IMR-90 (cell line): ENCODE data around the gene GBF1. TPM values are rescaled to one million over a fixed set of nuclear protein-coding genes. Genes with fewer than 3 reads are reported as not detected.

ENCODE experiments used
- ATAC-seq: fragments of 200-7000 bp; cut with Tn5 transposase; 2 replicates; pipeline ENCODE4 v1.9.1; 2020; ENCODE audit warnings: low read depth, mild to moderate bottlenecking, moderate library complexity
- BruUV-seq: library from RNA; stranded (reverse); fragments of 400-500 nt; replicated peaks from 2 replicates; lab custom pipeline; 2021; lab: Mats Ljungman, UMichigan
- CTCF ChIA-PET: fragments of 300-600 bp; formaldehyde crosslinking; extraction: SDS; loops from one replicate; lab custom pipeline; 2021; ENCODE audit warnings: antibody characterized with exemption; lab: Yijun Ruan, JAX
- POLR2A ChIA-PET: fragments of 300-600 bp; sonication (Branson Sonifier 250); formaldehyde crosslinking; loops from one replicate; lab custom pipeline; 2022; ENCODE audit warnings: antibody characterized with exemption; ENCODE audit not compliant: unreplicated experiment; lab: Charles Lee
- DNase-seq: peaks from one replicate; pipeline ENCODE4 v3.0.0; 2013
- H2AFZ ChIP-seq: replicated peaks from 2 replicates; pipeline ENCODE3; 2013; ENCODE audit warnings: low read length, mild to moderate bottlenecking; ENCODE audit not compliant: poor library complexity
- H2AK5ac ChIP-seq: 2 replicates; pipeline ENCODE4 v1.6.1; 2013; ENCODE audit warnings: low read depth, low read length, inconsistent platforms
- H2AK9ac ChIP-seq: replicated peaks from 2 replicates; pipeline ENCODE3; 2013; ENCODE audit warnings: mild to moderate bottlenecking, low read depth, low read length, moderate library complexity; ENCODE audit not compliant: poor library complexity
- H2BK120ac ChIP-seq: 2 replicates; pipeline ENCODE4 v1.6.1; 2013; ENCODE audit warnings: low read depth, low read length, inconsistent platforms
- H2BK15ac ChIP-seq: 3 replicates; pipeline ENCODE4 v1.6.1; 2013; ENCODE audit warnings: low read depth, low read length, inconsistent platforms
- H2BK20ac ChIP-seq: 2 replicates; pipeline ENCODE4 v1.6.1; 2013; ENCODE audit warnings: low read depth, mild to moderate bottlenecking, inconsistent platforms, low read length, moderate library complexity
- H2BK5ac ChIP-seq: 2 replicates; pipeline ENCODE4 v1.6.1; 2013; ENCODE audit warnings: mild to moderate bottlenecking, low read depth, low read length, inconsistent platforms; ENCODE audit not compliant: poor library complexity, severe bottlenecking
- H3K14ac ChIP-seq: replicated peaks from 2 replicates; pipeline ENCODE4 v1.6.1; 2013; ENCODE audit warnings: low read depth, low read length, inconsistent platforms
- H3K18ac ChIP-seq: 2 replicates; pipeline ENCODE4 v1.6.1; 2013; ENCODE audit warnings: low read depth, low read length, control low read depth
- H3K23ac ChIP-seq: 2 replicates; pipeline ENCODE4 v1.6.1; 2013; ENCODE audit warnings: low read depth, low read length, inconsistent platforms
- H3K27ac ChIP-seq: 2 replicates; pipeline ENCODE4 v1.5.1; 2013; ENCODE audit warnings: mild to moderate bottlenecking, control low read depth, low read length; ENCODE audit not compliant: insufficient read depth
- H3K27me3 ChIP-seq: 2 replicates; pipeline ENCODE4 v1.6.1; 2013; ENCODE audit warnings: low read length; ENCODE audit not compliant: control insufficient read depth, insufficient read depth
- H3K36me3 ChIP-seq: 2 replicates; pipeline ENCODE4 v1.6.1; 2013; ENCODE audit warnings: low read length, mixed read lengths; ENCODE audit not compliant: control insufficient read depth, insufficient read depth
- H3K4ac ChIP-seq: 2 replicates; pipeline ENCODE4 v1.6.1; 2013; ENCODE audit warnings: low read depth, low read length, inconsistent platforms
- H3K4me1 ChIP-seq: 2 replicates; pipeline ENCODE4 v1.6.1; 2013; ENCODE audit warnings: low read length, mixed read lengths; ENCODE audit not compliant: control insufficient read depth, insufficient read depth
- H3K4me2 ChIP-seq: 2 replicates; pipeline ENCODE4 v1.6.1; 2013; ENCODE audit warnings: low read depth, mild to moderate bottlenecking, control low read depth, low read length, moderate library complexity
- H3K4me3 ChIP-seq: 2 replicates; pipeline ENCODE4 v1.5.1; 2013; ENCODE audit warnings: low read depth, mild to moderate bottlenecking, control low read depth, low read length, moderate library complexity; ENCODE audit not compliant: insufficient read depth
- H3K56ac ChIP-seq: 2 replicates; pipeline ENCODE4 v1.6.1; 2013; ENCODE audit warnings: low read length, inconsistent platforms; ENCODE audit not compliant: insufficient read depth; ENCODE audit errors: extremely low read depth
- H3K79me1 ChIP-seq, 2 experiments: 2 replicates each; pipeline ENCODE4 v1.6.1; 2013; ENCODE audit warnings: low read length in 2 of 2, inconsistent platforms in 1 of 2, low read depth in 1 of 2
- H3K9ac ChIP-seq: 2 replicates; pipeline ENCODE4 v1.6.1; 2013; ENCODE audit warnings: low read depth, low read length, control low read depth
- H3K9me1 ChIP-seq: 2 replicates; pipeline ENCODE4 v1.6.1; 2013; ENCODE audit warnings: low read length, inconsistent platforms; ENCODE audit not compliant: insufficient read depth
- H3K9me3 ChIP-seq: 2 replicates; pipeline ENCODE4 v1.6.1; 2013; ENCODE audit warnings: low read length; ENCODE audit not compliant: control insufficient read depth, insufficient read depth
- H4K20me1 ChIP-seq: 2 replicates; pipeline ENCODE4 v1.6.1; 2013; ENCODE audit warnings: low read length, inconsistent platforms; ENCODE audit not compliant: insufficient read depth
- H4K5ac ChIP-seq: 2 replicates; pipeline ENCODE4 v1.6.1; 2013; ENCODE audit warnings: mild to moderate bottlenecking, low read depth, low read length, control low read depth
- H4K8ac ChIP-seq, 2 experiments: 2 replicates each; pipeline ENCODE4 v1.6.1; 2013; ENCODE audit warnings: low read depth in 2 of 2, low read length in 2 of 2, control low read depth in 1 of 2, inconsistent platforms in 1 of 2
- H4K91ac ChIP-seq: 2 replicates; pipeline ENCODE4 v1.6.1; 2013; ENCODE audit warnings: low read depth, low read length, inconsistent platforms; ENCODE audit not compliant: insufficient read depth
- BHLHE40 ChIP-seq: fragments of 150-350 bp; IDR thresholded peaks from 2 replicates; pipeline ENCODE4 v1.6.1; 2016; ENCODE audit warnings: mild to moderate bottlenecking, low read depth, low read length
- CEBPB ChIP-seq: IDR thresholded peaks from 2 replicates; pipeline ENCODE4 v1.6.1; 2012; ENCODE audit warnings: low read depth, low read length, improper control_type of control experiment
- CTCF ChIP-seq: conservative IDR thresholded peaks from 2 replicates; pipeline ENCODE4 v1.5.1; 2012; ENCODE audit warnings: mild to moderate bottlenecking, low read depth, low read length, improper control_type of control experiment
- ELK1 ChIP-seq: fragments of 150-350 bp; IDR thresholded peaks from 2 replicates; pipeline ENCODE4 v1.6.1; 2016; ENCODE audit warnings: low read depth, mild to moderate bottlenecking, low read length, moderate library complexity, borderline replicate concordance
- FOS ChIP-seq: fragments of 150-350 bp; IDR thresholded peaks from 2 replicates; pipeline ENCODE4 v1.6.1; 2016; ENCODE audit warnings: low read depth, low read length
- MAZ ChIP-seq: IDR thresholded peaks from 2 replicates; pipeline ENCODE4 v1.6.1; 2012; ENCODE audit warnings: low read depth, mild to moderate bottlenecking, low read length, improper control_type of control experiment, moderate library complexity, borderline replicate concordance
- MXI1 ChIP-seq: IDR thresholded peaks from 2 replicates; pipeline ENCODE4 v1.6.1; 2012; ENCODE audit warnings: low read depth, mild to moderate bottlenecking, low read length, moderate library complexity, borderline replicate concordance
- NFE2L2 ChIP-seq: fragments of 150-350 bp; IDR thresholded peaks from 2 replicates; pipeline ENCODE4 v1.6.1; 2016; ENCODE audit warnings: low read depth, mild to moderate bottlenecking, low read length
- POLR2A ChIP-seq: IDR thresholded peaks from 2 replicates; pipeline ENCODE4 v1.6.1; 2012; ENCODE audit warnings: mild to moderate bottlenecking, low read depth, low read length
- RAD21 ChIP-seq: IDR thresholded peaks from 2 replicates; pipeline ENCODE4 v1.6.1; 2012; ENCODE audit warnings: low read length, improper control_type of control experiment
- RCOR1 ChIP-seq: IDR thresholded peaks from 2 replicates; pipeline ENCODE4 v1.6.1; 2012; ENCODE audit warnings: mild to moderate bottlenecking, low read length, improper control_type of control experiment; ENCODE audit not compliant: insufficient replicate concordance
- RFX5 ChIP-seq: IDR thresholded peaks from 2 replicates; pipeline ENCODE4 v1.8.0; 2012; ENCODE audit warnings: low read depth, mild to moderate bottlenecking, low read length, moderate library complexity
- SMC3 ChIP-seq: fragments of 150-350 bp; IDR thresholded peaks from 2 replicates; pipeline ENCODE4 v1.6.1; 2016; ENCODE audit warnings: low read depth, mild to moderate bottlenecking, antibody characterized with exemption, low read length, moderate library complexity
- USF2 ChIP-seq: fragments of 150-350 bp; IDR thresholded peaks from 2 replicates; pipeline ENCODE4 v1.6.1; 2017; ENCODE audit warnings: mild to moderate bottlenecking, antibody characterized with exemption, low read length, low read depth
- WGBS, 2 experiments: methylation state at CpG; one replicate each; pipeline versions ENCODE4 v1.1.5 to v1.1.7; 2013; ENCODE audit warnings: missing lambda C conversion rate in 2 of 2; ENCODE audit not compliant: insufficient read length in 1 of 2; ENCODE audit errors: extremely low coverage in 2 of 2; 5-methylcytosine and 5-hydroxymethylcytosine counted together
- dilution Hi-C: fragments of 300-500 bp; cut with HindIII; formaldehyde crosslinking; loops from one replicate; pipeline ENCODE4 v1.14.3; 2018; ENCODE audit warnings: low sequenced_read_pairs; ENCODE audit not compliant: unreplicated experiment
- in situ Hi-C: fragments of 300-500 bp; cut with MboI; formaldehyde crosslinking; loops from 3 replicates; pipeline ENCODE4 v1.14.3; 2019; ENCODE audit warnings: low sequenced_read_pairs, inconsistent platforms, mixed read lengths
- intact Hi-C: fragments of 100-400 bp; cut with micrococcal nuclease; formaldehyde crosslinking; loops from 2 replicates; pipeline ENCODE4 v1.10.0; 2022
- polyA plus RNA-seq, 3 experiments: library from polyadenylated mRNA; depleted of rRNA; stranded (reverse); fragments of >200 nt; gene quantifications; 2 replicates each; pipeline ENCODE4 v1.2.3, GENCODE V29; 2012; ENCODE audit warnings: low replicate concordance in 1 of 3
- total RNA-seq: library from RNA; depleted of rRNA; stranded (reverse); fragments of >200 nt; gene quantifications from 2 replicates; pipeline ENCODE4 v1.2.3, GENCODE V29; 2012

GBF1 gene
- total and polyA plus RNA-seq, 2 of the 4 experiments (the other 2 are of a cell fraction), result 38.7 to 40.1 TPM

GRCh38 chr10:102316421-102316820, 71.1 kb downstream of the GBF1 start:
- peaks cover 22% of the 10 kb centered on the region for H3K9me1 ChIP-seq
- BruUV-seq, result no TSS peak
- H2AK9ac ChIP-seq, result no peak overlapping the region
- H4K5ac ChIP-seq, result no peak overlapping the region
- H3K56ac ChIP-seq, result no peak overlapping the region
- intact Hi-C loops, result no loop called here
- H3K36me3 ChIP-seq, result 0 out of 2 replicates have a peak, but pooled peaks cover under 1% of the 10 kb centered on the region
- in situ Hi-C loops, result no loop called here
- no peak for TF ChIP-seq RCOR1
- TF ChIP-seq CEBPB, result no peak
- TF ChIP-seq MAZ, result no peak
- no peak for TF ChIP-seq BHLHE40
- TF ChIP-seq SMC3, result no peak
- TF ChIP-seq RAD21, result no peak
- no peak for TF ChIP-seq FOS
- no peak for TF ChIP-seq ELK1
- no peak for TF ChIP-seq CTCF
- TF ChIP-seq USF2, result no peak
- no peak for TF ChIP-seq RFX5
- TF ChIP-seq NFE2L2, result no peak
- no peak for TF ChIP-seq POLR2A
- TF ChIP-seq MXI1, result no peak
- no peak overlapping the region for H3K4me3 ChIP-seq
- no peak overlapping the region for H3K18ac ChIP-seq
- no peak overlapping the region for H4K8ac ChIP-seq
- H2BK120ac ChIP-seq, result no peak overlapping the region
- H3K9me3 ChIP-seq, result no peaks in the 10 kb centered on the region
- no peak overlapping the region for H3K27ac ChIP-seq
- POLR2A ChIA-PET, result interaction anchor here (0.6 kb wide), 1 partner anchor 34 kb away, joined by 4 read pairs; no protein-coding TSS in a partner anchor
- dilution Hi-C loops, result no loop called here
- no peak for DNase-seq
- no peaks in the 10 kb centered on the region for H3K27me3 ChIP-seq
- H3K14ac ChIP-seq, result no peak overlapping the region
- H2AK5ac ChIP-seq, result no peak overlapping the region
- H2BK20ac ChIP-seq, result no peak overlapping the region
- H3K23ac ChIP-seq, result no peak overlapping the region
- no peak overlapping the region for H4K91ac ChIP-seq
- CTCF ChIA-PET, result interaction anchor here (0.9 kb wide), 1 partner anchor 10 kb away, joined by 3 read pairs; no protein-coding TSS in a partner anchor
- peaks cover 35% of the 10 kb centered on the region for H4K20me1 ChIP-seq
- H2BK5ac ChIP-seq, result no peak overlapping the region
- H2BK15ac ChIP-seq, result no peak overlapping the region
- no peak overlapping the region for H3K4me2 ChIP-seq
- no peak overlapping the region for H2AFZ ChIP-seq
- peaks cover 16% of the 10 kb centered on the region for H3K4me1 ChIP-seq
- ATAC-seq, result no peak
- no peak overlapping the region for H3K9ac ChIP-seq
- no peak overlapping the region for H3K4ac ChIP-seq
- H3K79me1 ChIP-seq, result peaks cover 44 to 60% of the 10 kb centered on the region in 2 experiments
- WGBS, 2 experiments, result 100% methylated on average over 1 of the region's 1 CpG; no CpG with 5 or more reads in 1 of the 2 experiments
